NCI-H2081 (cell line): ENCODE measurements around the gene RETN.
A peak's percentile ranks its signal among the peaks of the same experiment; 100 is the strongest.

Experiments used
- DNase-seq, 2 experiments: peaks; one replicate each; lab custom pipeline; 2025; lab: John Stamatoyannopoulos, UW

RETN gene

DNA sequence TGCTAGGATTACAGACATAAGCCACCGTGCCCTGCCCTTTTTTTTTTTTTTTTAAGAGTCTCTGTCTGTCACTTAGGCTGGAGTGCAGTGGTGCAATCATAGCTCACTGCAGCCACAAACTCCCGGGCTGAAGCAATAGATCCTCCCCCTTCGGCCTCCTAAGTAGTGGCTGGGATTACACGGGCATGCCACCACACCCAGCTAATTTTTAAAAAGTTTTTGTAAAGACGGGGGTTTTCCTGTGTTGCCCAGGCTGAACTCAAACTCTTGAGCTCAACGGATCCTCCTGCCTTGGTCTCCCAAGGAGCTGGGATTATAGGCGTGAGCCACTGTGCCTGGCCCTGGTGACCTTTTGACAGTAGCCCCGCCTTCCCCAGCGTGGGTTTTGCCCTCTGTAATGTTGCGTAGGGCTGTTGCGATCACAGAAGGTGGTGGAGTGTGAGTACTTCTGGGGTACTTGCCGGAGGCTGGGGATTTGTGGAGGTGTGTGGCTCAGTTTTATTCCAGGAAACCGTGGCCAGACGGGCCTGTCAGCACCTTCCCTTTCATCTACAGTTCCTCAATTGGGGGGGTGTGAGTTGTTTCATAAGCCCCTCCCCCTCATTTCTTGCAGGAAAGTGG is 11.6 kb upstream of the RETN start:
- DNase-seq: no peak

- DNase-seq: no peak
These were observed 10.6 kb upstream of the RETN start for GRCh38 chr19:7658219-7658686.

DNA sequence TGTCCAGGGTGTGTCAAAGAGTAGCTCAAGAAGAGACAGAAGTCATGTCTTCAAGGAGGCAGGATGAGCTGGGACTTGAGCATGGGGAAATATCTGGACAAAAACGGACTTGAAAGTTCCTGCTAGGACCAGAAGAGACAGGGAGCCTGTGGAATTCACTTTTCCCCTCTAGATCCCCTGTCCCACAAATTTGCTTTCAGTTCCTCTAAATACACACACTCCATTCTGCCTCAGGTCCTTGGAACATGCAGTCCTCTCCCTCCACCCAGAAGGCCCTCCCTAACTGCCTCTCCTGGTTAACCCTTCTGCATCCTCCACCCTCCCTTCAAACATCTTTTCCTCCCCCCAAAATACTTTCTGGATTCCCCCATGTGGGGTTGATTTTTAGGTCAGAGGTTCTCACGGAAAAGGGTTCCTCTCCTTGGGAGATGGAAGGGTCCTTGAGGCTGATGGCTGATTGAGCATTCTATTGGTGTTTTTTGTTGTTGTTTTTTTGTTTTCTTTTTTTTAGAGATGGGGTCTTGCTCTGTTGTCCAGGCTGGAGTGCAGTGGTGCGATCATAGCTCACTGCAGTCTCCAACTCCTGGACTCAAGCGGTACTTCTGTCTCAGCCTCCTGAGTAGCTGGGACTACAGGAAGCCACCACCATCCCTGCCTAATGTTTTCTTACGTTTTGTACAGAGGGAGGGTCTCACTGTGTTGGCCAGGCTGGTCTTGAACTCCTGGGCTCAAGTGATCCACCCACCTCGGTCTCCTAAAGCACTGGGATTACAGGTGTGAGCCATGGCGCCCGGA is 6.9 kb upstream of the RETN start:
- no peak for DNase-seq

DNA sequence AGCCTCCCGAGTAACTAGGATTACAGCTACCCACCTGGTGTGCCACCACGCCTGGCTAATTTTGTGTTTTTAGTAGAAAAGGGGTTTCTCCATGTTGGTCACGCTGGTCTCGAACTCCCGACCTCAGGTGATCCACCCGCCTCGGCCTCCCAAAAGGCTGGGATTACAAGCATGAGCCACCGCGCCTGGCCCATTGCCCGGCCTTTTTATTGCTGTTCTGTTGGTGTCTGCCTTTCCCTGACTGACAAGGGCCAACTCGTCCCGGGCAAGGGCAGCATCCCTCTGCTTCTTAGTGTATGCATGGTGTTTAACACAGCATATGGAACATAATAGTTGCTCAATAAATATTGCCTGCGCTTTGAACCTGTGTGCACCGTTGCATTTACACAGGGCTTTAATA is 6.2 kb upstream of the RETN start:
- no peak for DNase-seq

GRCh38 chr19:7663706-7664105 is 5.1 kb upstream of the RETN start:
- no peak for DNase-seq

GRCh38 chr19:7665076-7665475 is 3.8 kb upstream of the RETN start:
- DNase-seq: peak in 1 of 2 experiments; percentile 16

DNA sequence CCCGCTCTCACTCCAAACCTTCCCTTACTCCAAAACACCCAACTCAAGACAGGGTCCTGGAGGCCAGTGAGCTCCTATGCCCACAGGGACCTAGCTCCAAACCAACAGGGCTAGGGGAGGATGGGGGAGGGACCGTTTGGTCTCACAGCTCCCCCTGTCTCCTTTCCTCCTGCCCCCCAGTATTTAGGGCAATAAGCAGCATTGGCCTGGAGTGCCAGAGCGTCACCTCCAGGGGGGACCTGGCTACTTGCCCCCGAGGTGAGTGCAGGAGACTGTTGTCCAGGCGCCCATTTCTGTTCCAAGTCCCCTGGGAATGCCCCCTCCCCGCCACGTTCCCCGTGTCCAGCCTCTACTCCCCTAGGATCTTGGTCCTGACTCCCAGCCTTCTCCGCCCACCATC is 792 bp downstream of the RETN start:
- DNase-seq: no peak

DNA sequence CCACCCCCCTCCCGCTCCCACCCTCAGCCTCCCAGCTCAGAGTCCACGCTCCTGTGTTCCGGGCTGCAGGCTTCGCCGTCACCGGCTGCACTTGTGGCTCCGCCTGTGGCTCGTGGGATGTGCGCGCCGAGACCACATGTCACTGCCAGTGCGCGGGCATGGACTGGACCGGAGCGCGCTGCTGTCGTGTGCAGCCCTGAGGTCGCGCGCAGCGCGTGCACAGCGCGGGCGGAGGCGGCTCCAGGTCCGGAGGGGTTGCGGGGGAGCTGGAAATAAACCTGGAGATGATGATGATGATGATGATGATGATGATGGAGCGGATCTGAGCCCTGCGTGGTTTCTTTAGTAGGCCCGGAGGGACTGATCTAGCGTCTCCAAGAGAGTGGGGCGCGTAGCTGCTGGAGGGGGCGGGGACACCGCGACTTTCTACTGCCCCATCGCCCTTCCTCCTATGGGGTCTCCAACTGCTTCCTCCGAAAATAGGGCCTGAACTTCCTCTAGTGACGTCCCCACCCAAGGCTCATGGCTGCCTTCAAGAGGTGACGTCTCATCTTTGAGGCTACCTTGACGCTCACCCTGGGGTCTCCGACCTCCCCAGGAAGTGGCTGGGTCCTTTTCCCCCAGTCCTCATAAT is 1.4 kb downstream of the RETN start:
- DNase-seq: no peak

DNA sequence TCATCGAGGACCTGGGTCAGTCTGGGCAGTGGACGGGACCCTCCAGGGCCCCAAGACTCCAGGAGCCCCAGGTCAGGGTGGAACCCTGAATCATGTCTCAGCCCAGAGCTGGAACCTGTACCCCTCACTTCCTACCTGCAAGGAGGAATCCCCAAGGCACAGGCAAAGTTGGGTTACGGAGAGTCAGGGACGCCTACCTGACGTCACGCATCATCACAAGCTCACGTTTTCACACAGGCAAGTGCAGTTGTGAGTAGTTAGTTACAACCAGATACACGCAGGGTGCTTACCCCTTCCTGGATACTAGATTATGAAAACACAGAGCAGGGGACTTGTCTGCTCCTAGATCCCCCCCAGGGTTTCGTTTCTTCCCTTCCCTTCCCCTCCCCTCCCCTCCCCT is 1.9 kb downstream of the RETN start:
- DNase-seq: no peak

DNA sequence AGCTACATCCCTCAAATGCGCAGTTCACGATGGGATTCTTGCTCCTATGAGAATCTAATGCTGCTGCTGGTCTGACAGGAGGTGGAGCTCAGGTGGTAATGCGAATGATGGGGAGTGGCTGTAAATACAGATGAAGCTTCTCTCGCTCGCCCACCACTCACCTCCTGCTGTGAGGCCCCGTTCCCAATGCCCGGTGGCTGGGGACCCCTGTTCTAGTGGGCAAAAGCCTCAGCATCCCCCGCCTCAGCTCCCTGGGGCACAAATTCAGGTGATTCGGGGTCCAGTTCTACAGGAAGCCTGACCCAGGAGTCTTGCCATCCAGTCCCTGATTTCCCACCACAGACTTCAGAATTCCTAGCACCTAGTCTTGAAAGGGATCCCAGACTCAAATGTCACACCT is 3.7 kb downstream of the RETN start:
- no peak for DNase-seq

GRCh38 chr19:7674010-7675005 is 5.5 kb downstream of the RETN start:
- DNase-seq: peak; percentile 37 to 64

DNA sequence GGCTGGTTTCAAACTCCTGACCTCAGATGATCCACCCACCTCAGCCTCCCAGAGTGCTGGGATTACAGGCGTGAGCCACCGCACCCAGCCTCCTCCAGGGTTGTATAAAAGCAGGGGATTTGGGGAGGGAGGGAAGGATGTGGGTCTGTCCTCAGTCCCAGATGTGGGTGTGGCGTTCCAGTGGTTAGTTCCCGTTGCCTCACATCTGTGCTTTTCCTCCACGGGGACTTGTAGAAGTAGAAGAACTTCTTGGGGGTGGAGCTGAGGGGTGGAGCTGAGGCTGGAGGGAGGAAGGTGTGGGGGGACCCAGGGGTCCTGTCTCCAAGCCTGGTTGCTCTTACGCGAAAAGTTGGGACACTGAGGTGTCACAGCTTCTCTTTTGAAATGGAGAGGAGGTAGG is 7.5 kb downstream of the RETN start:
- no peak for DNase-seq

DNA sequence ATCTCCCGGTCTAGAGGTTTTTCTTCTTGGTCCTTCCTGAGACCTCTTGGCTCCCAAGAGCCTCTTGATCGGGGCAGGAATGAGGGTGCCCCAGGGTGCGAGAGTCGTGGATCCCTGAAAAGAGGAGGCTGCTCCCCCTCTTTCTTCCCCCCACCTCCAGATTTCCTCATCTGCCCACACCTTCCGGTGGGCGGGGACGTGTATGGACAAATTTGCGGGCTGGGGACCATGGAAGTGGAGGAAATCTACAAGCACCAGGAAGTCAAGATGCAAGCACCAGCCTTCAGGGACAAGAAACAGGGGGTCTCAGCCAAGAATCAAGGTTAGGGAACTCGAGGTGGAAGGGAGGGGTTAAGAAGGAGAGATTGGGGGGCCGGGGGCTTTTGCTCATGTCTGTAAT is 8.0 kb downstream of the RETN start, which contains the start of gene MCEMP1:
TSS of gene MCEMP1 (plus strand) at position 237 of the 400 bp plus-strand sequence. CDS start at position 268, 31 bp downstream.
- no peak for DNase-seq

- DNase-seq: no peak
These were observed 8.9 kb downstream of the RETN start for GRCh38 chr19:7677669-7678311.

- DNase-seq: peak in 1 of 2 experiments; percentile 3
These were observed 10.3 kb downstream of the RETN start for GRCh38 chr19:7678971-7679751.

DNA sequence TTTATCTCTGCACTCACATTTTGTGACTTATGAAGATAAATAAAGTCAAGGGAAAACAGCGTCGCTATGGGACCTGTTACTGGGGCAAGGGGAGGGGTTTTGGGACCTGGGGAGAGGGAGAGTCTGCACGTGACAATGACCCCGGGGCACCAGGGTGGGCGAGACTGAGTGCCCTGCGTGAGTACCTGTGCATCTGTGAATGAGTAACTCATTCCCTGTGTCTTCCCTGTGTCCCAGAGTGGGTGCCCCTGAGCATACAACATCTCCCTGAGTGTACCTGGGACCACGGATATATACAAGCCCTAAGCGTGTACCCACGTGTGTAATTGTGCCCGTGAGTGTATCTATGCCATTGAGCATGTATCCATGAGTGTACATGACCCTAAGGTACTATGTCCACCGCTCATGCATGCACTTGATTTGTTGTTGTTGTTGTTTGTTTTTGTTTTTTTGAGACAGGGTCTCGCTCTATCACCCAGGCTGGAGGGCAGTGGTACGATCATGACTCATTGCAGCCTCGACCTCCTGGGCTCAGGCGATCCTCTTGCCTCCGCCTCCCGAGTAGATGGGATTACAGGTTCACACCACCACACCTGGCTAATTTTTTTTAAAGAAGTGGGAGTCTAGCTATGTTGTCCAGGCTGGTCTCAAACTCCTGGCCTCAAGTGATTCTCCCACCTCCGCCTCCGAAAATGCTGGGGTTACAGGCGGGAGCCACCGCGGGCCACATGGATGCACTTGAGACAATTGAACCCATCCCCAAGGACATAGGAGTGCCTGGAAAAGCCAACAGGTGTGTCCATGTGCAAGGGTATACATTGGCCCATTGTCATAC is 11.1 kb downstream of the RETN start:
- DNase-seq: no peak

- peak; percentile 72 to 80 for DNase-seq
These were observed 11.9 kb downstream of the RETN start, which contains the start of gene TRAPPC5 for GRCh38 chr19:7680606-7681339. TRAPPC5 (plus strand) TSS chr19:7680833; CDS start chr19:7682254, 1,421 bp downstream.

GRCh38 chr19:7681340-7682174 is 12.7 kb downstream of the RETN start:
- peak in 1 of 2 experiments; percentile 20 for DNase-seq
